IPS-18c (cell line): ENCODE results near the gene PTPRH.

Experiments
- H3K4me3 ChIP-seq: 2 replicates; pipeline ENCODE4 v1.7.0; 2013; ENCODE audit warnings: low read depth, mild to moderate bottlenecking, low read length, moderate library complexity; ENCODE audit not compliant: insufficient read depth
- H3K9me3 ChIP-seq: one replicate; pipeline ENCODE4 v1.6.1; 2013; ENCODE audit warnings: mild to moderate bottlenecking, low read length, moderate library complexity; ENCODE audit not compliant: control insufficient read depth, insufficient read depth

The PTPRH gene, protein sequence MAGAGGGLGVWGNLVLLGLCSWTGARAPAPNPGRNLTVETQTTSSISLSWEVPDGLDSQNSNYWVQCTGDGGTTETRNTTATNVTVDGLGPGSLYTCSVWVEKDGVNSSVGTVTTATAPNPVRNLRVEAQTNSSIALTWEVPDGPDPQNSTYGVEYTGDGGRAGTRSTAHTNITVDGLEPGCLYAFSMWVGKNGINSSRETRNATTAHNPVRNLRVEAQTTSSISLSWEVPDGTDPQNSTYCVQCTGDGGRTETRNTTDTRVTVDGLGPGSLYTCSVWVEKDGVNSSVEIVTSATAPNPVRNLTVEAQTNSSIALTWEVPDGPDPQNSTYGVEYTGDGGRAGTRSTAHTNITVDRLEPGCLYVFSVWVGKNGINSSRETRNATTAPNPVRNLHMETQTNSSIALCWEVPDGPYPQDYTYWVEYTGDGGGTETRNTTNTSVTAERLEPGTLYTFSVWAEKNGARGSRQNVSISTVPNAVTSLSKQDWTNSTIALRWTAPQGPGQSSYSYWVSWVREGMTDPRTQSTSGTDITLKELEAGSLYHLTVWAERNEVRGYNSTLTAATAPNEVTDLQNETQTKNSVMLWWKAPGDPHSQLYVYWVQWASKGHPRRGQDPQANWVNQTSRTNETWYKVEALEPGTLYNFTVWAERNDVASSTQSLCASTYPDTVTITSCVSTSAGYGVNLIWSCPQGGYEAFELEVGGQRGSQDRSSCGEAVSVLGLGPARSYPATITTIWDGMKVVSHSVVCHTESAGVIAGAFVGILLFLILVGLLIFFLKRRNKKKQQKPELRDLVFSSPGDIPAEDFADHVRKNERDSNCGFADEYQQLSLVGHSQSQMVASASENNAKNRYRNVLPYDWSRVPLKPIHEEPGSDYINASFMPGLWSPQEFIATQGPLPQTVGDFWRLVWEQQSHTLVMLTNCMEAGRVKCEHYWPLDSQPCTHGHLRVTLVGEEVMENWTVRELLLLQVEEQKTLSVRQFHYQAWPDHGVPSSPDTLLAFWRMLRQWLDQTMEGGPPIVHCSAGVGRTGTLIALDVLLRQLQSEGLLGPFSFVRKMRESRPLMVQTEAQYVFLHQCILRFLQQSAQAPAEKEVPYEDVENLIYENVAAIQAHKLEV

DNA sequence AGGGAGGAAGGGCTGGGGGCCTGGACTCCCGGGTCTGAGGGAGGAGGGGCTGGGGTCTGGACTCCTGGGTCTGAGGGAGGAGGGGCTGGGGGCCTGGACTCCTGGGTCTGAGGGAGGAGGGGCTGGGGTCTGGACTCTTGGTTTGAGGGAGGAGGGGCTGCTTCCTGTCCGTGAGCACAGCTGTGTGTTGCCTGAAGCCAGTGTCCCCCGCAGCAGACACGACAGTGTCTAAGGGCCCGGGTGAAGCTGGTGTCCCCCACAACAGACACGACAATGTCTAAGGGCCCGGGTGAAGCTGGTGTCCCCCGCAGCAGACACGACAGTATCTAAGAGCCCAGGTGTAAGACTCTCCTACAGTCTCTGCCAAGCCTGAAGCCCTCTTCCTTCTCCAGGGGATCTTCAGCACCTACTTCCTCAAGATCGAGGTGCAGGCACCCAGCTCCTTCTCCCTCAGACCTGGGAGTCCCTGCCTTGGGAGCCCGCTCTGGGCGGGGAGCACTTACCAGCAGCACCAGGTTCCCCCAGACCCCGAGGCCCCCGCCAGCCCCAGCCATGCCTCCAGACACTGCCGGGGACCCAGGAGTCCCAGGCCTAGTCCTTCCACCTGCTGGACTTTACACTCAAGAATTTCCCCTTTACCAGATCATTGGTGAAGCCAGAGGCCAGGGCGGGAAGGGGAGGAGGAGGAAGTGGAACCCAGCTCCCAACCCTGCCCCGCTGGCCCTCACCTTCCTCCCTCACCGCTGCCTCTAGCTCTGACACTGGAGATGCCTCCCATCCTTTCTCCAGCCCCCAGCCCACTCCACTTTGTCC is at the start of gene PTPRH:
TSS of gene PTPRH (minus strand) at position 622 of the 813 bp plus-strand sequence. CDS start at position 554, 68 bp downstream.
- Histone ChIP-seq H3K4me3 (no peak within 1 kb of the TSS), H3K9me3 (peaks cover 5% of the 10 kb centered on the region)

DNA sequence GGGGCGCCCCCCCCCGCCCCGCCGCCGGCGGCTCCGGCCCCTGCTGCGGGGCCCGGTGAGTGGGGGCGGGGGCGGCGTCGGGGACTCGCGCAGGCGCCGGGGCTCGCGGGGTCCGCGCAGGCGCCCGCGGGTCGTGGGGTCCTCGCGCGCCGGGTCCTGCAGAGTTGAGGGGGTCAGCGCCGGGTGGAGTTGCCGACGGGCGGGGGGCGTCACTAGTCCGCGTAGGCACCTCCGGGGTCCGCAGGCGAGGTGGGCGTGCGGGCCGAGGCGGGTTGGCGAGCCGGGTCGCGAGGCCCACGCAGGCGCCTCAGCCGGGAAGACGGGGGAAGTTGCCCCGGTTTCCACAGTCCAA is 49.2 kb upstream of the PTPRH start:
- no peaks in the 10 kb centered on the region for H3K9me3 ChIP-seq
- peak overlapping the region; percentile 94 for H3K4me3 ChIP-seq

DNA sequence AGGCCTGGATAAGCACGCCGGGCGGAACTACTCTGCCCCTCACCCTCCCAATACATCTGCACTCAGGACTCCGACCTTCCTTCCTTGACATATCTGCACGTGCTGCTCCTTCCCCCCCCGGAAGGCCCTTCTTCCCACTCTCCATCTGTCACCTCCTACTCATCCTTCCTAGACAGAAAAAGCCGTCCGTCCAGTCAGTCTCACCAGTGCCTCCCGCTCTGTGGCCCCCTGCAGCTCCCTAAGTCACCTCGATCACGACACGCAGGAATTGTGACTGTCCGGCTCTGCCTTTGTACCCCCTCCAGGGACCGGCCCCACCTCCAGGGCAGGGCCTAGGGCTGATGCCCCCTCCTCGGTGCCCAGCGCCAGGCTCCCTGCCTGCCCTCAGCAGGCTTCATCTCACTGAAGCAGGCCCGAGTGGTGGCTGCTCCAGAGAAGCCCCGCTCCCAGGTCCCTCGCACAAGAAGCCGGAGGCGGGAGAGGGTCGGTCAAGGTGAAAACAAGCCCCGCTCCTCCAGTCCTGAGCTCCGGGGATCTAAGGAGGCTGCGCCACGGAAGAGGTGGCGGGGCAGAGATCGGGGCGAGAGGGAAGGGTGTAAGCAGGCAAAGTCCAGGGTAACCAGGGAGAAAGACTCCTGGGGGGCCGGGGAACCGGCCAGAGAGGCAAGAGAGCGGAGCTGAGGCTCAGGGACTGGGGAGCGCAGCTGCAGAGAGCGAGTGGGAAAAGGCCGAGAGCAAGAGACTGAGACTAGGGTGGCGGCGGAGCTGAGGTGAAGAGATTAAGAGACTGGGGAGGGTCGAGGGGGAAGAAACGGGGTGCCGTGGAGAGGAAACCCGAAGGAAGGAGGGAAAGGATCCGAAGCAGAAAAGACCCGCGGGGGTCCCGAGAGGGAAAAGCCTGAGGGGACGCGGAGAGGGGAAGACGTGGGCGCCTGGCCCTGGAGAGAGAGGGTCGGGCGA is 48.4 kb upstream of the PTPRH start:
- H3K4me3 ChIP-seq = peak overlapping the region; percentile 94
- H3K9me3 ChIP-seq = no peaks in the 10 kb centered on the region

DNA sequence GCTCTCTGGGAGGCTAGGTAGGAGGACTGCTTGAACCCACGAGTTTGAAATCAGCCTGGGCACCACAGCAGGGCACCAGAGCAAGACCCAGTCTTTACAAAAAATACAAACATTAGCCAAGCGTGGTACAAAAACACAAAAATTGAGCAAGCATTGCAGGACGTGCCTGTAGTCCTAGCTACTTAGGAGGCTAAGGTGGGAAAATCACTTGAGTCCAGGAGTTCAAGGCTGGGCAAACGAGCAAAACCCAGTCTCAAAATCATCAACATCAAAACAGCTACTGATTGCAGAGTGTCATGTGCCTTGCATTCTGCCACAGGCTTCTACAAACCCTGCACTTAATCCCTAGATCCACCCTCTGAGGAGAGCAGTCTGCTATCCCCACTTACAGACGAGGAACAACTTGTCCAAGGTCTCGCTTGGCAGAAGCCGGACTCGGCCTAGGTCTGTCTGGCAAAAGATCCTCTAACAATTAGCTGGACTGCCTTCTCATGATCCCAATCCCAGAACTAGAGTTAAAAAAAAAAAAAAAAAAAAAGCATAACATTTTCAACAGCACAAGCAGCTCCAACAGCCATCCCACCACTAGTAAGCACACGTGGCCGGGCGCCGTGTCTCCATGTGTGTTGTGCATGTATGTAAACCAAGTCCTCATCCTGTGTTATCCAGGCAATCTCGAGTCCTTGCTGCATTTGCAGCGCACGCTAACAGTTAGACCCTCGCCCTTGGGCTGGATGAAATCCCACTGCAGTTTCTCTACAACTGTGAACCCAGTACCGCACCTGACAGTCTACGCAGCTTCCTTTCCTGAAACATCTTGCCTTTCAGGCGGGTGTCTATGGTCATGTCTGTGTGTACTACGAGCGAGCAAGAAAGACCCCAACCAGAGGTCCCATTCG is 47.5 kb upstream of the PTPRH start:
- Histone ChIP-seq H3K9me3 (no peaks in the 10 kb centered on the region), H3K4me3 (peak overlapping the region; percentile 94)

DNA sequence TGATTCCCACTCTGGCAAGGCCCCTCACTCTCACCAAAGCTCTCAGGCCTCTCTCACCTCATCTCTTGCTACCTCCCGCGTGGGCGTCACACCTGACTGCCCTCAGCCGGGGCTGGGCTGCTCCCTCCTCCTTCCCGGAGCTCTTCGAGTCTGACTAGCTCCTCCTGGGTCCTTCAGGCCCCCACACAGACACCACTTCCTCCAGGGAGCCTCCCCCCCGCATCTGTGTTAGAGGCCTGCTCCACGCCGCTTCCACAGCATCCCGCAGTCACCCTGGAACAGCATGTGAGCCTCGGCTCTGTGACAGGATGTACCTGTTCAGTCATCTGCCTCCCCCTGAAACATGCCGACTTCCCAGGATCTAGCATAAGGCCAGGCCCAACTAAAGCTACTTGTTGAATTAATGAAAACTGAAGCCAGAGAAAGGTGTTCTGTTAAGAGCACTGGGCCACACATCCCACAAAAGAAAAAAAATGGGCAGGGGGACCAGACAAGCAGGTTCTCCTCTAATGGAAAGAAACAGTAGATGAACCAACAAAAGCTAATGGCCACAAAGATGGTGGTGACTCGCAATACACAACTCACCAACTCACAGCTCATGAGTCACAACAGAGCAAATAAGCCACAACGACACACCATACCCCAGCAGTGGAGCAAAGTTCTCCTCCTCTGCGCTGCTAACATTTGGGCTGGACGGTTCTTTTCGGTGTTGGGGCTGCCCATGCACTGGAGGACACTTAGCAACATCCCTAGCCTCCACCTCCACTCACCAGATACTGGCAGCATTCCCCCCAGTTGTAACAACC is 46.5 kb upstream of the PTPRH start:
- 0 out of 2 replicates have a peak overlapping the region, but pooled peaks have one; percentile 15 for H3K4me3 ChIP-seq
- H3K9me3 ChIP-seq = no peaks in the 10 kb centered on the region

DNA sequence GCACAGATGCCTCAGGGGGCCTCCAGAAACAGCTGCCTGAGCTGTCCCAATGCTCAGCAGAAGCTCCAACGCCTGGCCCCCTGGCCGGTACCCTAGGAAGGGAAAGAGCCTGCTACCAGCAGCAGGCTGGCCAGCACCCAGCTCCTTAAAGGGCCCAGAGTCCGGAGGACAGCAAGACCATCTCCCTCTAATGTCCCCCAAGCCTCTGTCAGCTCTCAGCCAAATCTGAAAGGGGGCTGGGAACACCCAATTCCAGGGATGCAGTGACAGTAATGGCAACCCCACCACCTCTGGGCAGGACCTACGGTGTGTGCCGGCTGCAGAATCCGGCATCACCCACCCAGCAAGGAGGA is 45.3 kb upstream of the PTPRH start:
- no peaks in the 10 kb centered on the region for H3K9me3 ChIP-seq
- no peak overlapping the region for H3K4me3 ChIP-seq

DNA sequence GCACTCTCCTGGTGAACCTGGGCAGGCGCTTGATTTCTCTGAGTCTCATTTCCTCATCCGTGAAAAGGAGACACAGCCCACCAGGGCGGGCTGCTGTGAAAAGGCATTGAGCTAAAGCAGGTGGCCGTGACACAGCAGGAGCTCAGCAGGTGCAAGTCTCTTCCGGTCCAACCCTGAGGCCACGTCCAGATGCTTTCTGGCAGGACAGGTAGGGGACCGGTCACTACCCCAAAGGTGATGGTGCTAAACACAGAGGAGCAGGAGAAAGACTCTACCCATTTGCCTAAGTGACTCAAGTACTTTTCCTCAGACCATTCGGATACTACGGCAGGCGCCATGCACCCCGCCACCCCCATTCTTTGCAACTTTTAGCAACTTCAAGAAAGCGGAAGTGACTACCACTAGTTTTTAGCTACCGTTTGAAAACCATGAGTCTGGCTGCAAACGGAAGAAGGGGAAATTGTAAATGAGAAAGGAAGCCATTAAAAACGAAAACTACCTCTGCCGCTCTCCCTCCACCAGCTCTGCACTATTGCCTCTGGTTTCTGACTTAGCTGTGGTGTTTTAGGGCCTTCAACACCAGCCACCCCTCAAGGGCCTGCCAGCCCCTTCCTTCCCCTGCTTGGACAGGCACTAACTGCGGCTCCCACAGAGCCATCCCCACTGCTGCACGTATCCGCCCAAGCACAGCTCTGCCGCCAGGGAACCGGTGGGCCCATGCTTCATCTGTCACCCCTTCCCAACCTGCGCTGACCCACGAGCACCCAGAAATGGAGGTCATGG is 44.7 kb upstream of the PTPRH start:
- Histone ChIP-seq H3K9me3 (no peaks in the 10 kb centered on the region), H3K4me3 (no peak overlapping the region)

DNA sequence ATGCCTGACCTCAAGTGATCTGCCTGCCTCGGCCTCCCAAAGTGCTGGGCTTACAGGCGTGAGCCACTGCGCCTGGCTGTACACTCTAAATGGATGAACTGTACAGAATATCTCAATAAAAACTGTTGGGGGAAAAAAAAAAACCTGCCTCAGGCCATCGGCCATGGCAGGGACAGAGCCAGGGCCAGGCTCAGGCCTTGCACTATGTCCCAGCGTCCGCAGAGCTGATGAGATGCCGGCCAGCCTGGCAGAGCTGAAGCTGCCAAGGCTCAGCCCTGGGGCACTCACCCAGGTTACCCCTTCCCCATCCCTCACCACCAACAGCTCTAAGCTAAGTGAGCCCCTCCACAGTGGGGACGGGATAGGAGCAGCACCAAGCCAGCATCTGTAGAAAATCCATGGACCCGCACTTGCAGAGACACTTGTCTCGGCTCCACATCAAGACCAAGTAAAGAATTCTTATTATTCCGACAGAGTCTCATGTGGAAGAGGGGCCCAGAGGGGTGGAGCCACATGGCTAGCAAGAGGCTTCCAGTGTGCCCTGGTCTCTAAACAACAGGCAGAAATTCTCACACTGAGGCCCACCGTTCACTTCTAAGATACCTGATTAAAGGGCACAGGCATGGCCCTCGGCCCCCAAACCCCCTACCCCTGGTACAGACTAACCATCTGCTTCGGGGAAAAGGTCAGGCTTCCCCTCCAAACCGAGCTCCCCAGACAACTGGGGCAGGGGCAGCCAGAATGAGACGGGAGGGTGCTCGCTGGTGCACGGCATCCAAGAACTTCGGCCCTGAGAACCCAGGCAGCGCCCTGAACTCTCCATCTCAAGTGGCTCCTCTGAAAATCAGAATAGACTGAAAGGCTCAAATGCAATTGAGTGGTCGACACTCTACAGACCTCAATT is 43.7 kb upstream of the PTPRH start:
- Histone ChIP-seq H3K4me3 (no peak overlapping the region), H3K9me3 (no peaks in the 10 kb centered on the region)

DNA sequence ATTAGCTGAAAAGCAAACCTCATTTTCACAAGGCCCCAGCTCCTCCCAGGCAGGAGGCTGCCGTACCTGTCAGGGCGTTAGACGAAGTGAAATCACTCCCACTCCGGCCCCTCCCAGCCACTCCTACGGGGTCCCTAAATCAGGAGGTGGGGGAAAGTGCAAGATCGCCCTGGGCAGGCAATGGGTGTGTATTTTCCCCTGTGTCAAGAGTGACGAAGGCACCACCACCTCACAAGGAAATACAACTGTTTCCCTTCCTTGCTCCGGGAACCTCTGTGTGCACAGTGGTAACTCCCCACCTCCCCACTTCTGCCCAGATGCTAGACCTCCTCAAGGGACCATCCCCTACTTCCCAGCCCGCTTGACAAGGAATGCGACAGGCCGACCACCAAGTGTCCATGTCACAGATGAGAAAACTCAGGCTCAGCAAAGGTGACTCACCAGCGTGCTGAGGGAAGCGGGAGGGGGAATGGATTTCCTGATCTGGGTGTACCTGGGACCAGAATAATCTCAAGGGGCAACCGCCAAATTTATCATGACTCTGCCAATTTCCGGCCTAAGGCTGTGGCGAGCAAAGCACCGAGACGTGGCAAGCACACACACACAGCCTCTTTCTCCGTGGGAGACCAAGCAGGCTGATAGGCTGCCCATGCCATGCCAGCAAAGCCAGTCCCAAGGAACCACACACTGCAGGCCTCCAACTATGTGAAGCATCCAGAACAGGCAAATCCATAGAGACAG is 42.2 kb upstream of the PTPRH start:
- Histone ChIP-seq H3K4me3 (no peak overlapping the region), H3K9me3 (no peaks in the 10 kb centered on the region)

DNA sequence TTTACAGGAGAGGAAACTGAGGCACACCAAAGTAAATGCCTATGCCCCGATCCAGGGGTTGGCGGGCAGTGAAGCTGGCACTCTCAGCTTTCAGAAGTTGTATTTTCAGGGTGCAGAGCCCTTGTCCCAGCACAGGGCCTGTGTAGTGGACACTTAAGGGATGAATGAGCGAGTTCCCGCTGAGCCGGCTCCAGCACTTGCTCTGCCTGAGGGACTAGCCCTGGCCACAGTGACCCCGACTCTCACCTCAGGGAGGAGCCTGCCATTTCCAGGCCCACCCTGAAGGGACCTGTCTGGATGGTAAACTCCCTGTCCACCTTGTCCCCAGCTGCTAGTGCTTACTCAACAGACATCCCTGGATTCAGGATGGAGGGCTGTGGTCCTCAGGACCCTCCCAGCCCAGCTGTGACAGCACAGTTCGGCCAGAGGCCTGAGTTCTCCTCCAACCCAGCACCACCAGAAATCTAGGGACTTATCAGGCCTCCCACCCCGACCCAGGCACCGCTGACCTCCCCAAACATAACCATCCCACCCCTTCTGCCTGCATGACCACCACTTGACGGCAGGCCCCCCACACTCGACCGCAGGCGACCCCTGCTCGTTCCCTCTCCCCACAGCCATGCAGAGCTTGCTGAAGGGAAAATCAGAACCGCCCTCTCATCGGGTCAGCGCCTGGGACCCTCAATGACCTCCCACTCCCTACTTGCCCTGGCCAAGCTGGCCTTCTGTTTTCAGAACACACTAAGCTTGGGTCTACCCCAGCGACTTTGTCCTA is 41.1 kb upstream of the PTPRH start:
- Histone ChIP-seq H3K4me3 (no peak overlapping the region), H3K9me3 (no peaks in the 10 kb centered on the region)

DNA sequence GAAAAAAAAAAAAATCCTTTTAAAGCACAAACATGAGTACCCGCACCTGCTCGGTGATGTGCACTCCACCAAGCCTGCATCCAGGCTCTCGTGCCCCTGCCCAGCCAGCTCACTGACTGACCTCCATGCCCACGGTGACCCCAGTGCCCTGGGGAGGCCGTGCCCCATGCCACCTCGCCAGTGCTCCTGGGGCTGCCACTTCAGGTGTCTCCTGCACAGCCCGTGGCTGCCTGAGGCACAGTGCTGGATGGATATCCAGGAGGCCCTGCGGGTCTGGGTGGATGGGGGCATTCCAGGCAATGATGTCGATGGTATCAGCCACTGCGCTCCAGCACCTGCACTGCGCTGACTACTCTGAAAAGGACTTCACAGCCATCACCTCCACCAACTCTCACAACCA is 40.5 kb upstream of the PTPRH start:
- Histone ChIP-seq H3K4me3 (no peak overlapping the region), H3K9me3 (no peaks in the 10 kb centered on the region)

DNA sequence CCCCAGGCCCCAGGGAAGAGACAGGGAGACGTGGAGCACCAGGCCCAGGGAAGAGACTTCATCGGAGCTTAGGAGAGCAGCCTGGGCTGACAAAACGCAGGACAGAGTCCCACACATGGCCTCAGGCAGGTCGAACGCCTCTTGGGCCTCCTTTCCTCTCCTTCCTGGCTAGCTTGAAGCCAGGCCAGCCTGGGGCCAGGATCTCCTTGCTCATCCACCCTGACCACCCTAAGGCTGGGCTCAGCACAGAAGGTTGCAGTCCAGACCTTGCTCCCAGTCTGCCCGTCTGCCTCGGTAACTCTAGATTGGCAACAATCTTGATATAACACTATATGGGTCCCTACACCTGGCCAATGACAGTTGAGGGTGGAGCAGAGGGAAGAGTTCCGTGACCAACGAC is 39.4 kb upstream of the PTPRH start:
- Histone ChIP-seq H3K9me3 (no peaks in the 10 kb centered on the region), H3K4me3 (no peak overlapping the region)
